ENCODE measurements around the gene BHMT. TPM values are rescaled to one million over a fixed set of nuclear protein-coding genes. Genes with fewer than 3 reads are reported as not detected.
A peak's percentile ranks its signal among the peaks of the same experiment; 100 is the strongest.

BHMT gene
- total and polyA plus RNA-seq, 9 of the 15 experiments (the other 6 are each of a cell fraction or from before 2014, with no cell fraction given) = not detected

- no peak for TF ChIP-seq ZNF740 (CRISPR knock-in tag; IDR thresholded peaks at IDR 0.05)
- no peak for TF ChIP-seq ZNF740 (tag; IDR thresholded peaks at IDR 0.05)
- no peak for TF ChIP-seq HDAC1 (IDR thresholded peaks at IDR 0.05)
- no peak for TF ChIP-seq MAFG (tag; conservative IDR thresholded peaks at IDR 0.05)
Observed at GRCh38 chr5:79076819-79077218, 34.8 kb upstream of the BHMT start (continued).

- WGBS (ENCODE audit: insufficient coverage, low coverage, missing lambda C conversion rate) = 0% methylated on average over 3 of the region's 3 CpGs
- in situ Hi-C loops (cut with MboI) = no loop called here
- FAIRE-seq (no peak), DNase-seq (ENCODE audit: extremely low read depth in 1 of 4, low spot score in 3 of 4) (no peak), ATAC-seq (no peak)
- intact Hi-C loops (cut with micrococcal nuclease) = no loop called here
- no peaks in the 10 kb centered on the region for H3K36me3 ChIP-seq (ENCODE audit: control insufficient read depth, insufficient read depth, low read length)
- H3K27me3 ChIP-seq (ENCODE audit: control insufficient read depth in 2 of 2, insufficient read depth in 2 of 2, low read length in 2 of 2) = peaks cover 10 to 16% of the 10 kb centered on the region in 2 experiments; a peak in 4 of 5 replicates
- TF ChIP-seq EGR1 (conservative IDR thresholded peaks at IDR 0.05) (peak; percentile 80), FOXJ3 (CRISPR knock-in tag; IDR thresholded peaks at IDR 0.05) (no peak), THRB (CRISPR knock-in tag; conservative IDR thresholded peaks at IDR 0.05) (0 out of 2 replicates have a peak, but pooled peaks have one; percentile 27)
- ChIA-PET CTCF (ENCODE audit: low intra/inter-chr PET ratio) (no interaction called here), POLR2A (no interaction called here)
- H3K79me2 ChIP-seq (ENCODE audit: control insufficient read depth, insufficient read depth, low read length) = no peaks in the 10 kb centered on the region
- no peaks in the 10 kb centered on the region for H3K9me3 ChIP-seq (replicated peaks; ENCODE audit: control insufficient read depth, insufficient read depth, low read depth, low read length)
- no TSS peak for BruUV-seq (replicated peaks)
- H2AFZ ChIP-seq (ENCODE audit: low read depth, low read length) = no peak overlapping the region
- no peak overlapping the region for H3K4me3 ChIP-seq
- no peak overlapping the region for H3K9ac ChIP-seq (ENCODE audit: insufficient read depth in 1 of 2, low read depth in 2 of 2, low read length in 2 of 2)
- H3K9me1 ChIP-seq (ENCODE audit: control insufficient read depth, insufficient read depth, low read length) = no peaks in the 10 kb centered on the region
- H4K20me1 ChIP-seq (replicated peaks; ENCODE audit: control insufficient read depth, insufficient read depth, low read length) = no peaks in the 10 kb centered on the region
- H3K4me2 ChIP-seq (ENCODE audit: insufficient read depth, low read length) = no peak overlapping the region
- no peaks in the 10 kb centered on the region for H3K4me1 ChIP-seq (replicated peaks in 1 of 2; ENCODE audit: control insufficient read depth in 2 of 2, insufficient read depth in 2 of 2, low read length in 2 of 2)
- no peak overlapping the region for H3K27ac ChIP-seq (ENCODE audit: extremely low read depth, low read depth, low read length)
Observed at GRCh38 chr5:79077680-79078365, 33.8 kb upstream of the BHMT start.
